Stimulated activated CD8-positive, alpha-beta memory T cell treated with anti-CD3 and anti-CD28 coated beads, Interleukin-2, amount 100 ng/mL, for 48 hours (primary cell): ENCODE results near the gene TLCD4.
"Not testable (repeated sequence)": the region's sequence is repeated elsewhere in the genome, so short reads cannot be mapped to it uniquely, and the experiment has no call there.

Source experiments
- DNase-seq, 2 donors: peaks; one replicate each; pipeline ENCODE4 v3.0.0-alpha.2; 2020; ENCODE audit warnings: low read depth in 2 of 2

TLCD4 gene

GRCh38 chr1:95154096-95154495 is 36.9 kb downstream of the TLCD4 start:
- no peak for DNase-seq

- DNase-seq: not testable (repeated sequence)
Observed at GRCh38 chr1:95165569-95165968, 48.4 kb downstream of the TLCD4 start.
